HG02678 (cell line): Measurements from ENCODE around the gene COL1A2.

Experiments used
- ATAC-seq: cut with Tn5 transposase; IDR thresholded peaks from one replicate; pipeline ENCODE4 v1.9.1; 2021; ENCODE audit warnings: mild to moderate bottlenecking, moderate library complexity; ENCODE audit not compliant: unreplicated experiment

COL1A2 gene

GRCh38 chr7:94382132-94382531 is 12.6 kb upstream of the COL1A2 start:
- ATAC-seq = no peak

- ATAC-seq = no peak
These were observed 11.9 kb upstream of the COL1A2 start for GRCh38 chr7:94382746-94383145.

GRCh38 chr7:94384315-94384714 is 10.4 kb upstream of the COL1A2 start:
- ATAC-seq = no peak

DNA sequence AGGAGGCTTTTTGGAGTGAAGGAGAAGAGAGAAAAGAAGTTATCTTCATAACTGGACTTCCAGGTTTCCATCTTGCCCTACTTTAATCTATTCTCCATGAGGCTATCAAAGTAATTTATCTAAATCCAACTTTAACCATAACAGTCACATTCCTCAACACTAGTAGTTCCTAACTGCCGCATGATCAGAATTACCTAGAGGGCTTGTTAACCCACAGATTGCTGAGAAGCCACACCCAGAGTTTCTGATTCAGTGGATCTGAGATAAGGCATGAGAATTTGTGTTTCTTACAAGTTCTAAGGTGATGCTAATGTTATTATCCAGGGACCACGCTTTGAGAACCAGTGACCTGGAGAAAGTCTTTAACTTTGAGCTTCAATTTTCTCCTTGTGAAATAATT is 8.3 kb upstream of the COL1A2 start:
- no peak for ATAC-seq

DNA sequence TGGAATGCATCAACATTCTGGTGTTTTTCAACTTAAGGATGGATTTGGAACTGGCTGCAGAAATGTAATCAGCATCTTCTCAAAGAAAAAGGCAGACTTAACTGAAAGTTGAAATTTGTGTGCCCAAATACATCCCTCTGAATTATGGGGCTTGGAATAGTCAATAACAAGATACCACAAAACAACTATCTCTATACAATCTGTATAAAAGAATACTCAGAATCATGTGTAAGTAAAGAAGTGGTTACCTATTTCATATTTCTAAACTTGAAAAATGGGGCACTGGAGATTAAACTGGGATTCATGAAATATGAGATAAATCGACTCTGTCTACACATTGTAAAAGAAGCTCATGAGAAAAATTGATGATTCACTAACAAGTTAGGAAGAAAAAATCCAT is 6.2 kb upstream of the COL1A2 start:
- no peak for ATAC-seq

DNA sequence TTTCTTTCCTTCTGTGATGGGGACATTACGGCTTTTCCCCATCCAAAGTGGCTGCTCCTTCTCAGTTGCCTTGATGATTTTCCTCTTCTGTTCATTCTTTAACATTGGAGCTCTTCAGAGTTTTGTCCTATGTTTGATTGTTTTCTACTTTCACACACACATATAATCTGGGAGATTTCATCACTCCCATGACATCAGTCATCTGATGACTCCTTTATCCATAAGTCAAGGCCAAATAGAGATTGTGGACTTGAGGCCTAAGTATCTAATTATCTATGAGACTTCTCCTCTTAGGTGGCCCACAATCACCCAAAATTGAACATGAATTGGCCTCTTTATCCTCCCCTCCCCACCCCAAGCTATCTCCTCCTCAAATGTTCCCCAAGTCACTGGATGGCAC is 5.3 kb upstream of the COL1A2 start:
- ATAC-seq = no peak

- ATAC-seq = peak; percentile 68
These were observed 2.8 kb upstream of the COL1A2 start for GRCh38 chr7:94391726-94392392.

- no peak for ATAC-seq
These were observed 2.3 kb upstream of the COL1A2 start for GRCh38 chr7:94392393-94392786.

- no peak for ATAC-seq
These were observed 1.2 kb upstream of the COL1A2 start for GRCh38 chr7:94393246-94394108.

DNA sequence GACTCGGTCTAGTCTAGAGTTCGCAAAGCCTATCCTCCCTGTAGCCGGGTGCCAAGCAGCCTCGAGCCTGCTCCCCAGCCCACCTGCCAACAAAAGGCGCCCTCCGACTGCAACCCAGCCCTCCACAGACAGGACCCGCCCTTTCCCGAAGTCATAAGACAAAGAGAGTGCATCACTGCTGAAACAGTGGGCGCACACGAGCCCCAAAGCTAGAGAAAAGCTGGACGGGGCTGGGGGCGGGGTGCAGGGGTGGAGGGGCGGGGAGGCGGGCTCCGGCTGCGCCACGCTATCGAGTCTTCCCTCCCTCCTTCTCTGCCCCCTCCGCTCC is 622 bp upstream of the COL1A2 start:
- no peak for ATAC-seq

DNA sequence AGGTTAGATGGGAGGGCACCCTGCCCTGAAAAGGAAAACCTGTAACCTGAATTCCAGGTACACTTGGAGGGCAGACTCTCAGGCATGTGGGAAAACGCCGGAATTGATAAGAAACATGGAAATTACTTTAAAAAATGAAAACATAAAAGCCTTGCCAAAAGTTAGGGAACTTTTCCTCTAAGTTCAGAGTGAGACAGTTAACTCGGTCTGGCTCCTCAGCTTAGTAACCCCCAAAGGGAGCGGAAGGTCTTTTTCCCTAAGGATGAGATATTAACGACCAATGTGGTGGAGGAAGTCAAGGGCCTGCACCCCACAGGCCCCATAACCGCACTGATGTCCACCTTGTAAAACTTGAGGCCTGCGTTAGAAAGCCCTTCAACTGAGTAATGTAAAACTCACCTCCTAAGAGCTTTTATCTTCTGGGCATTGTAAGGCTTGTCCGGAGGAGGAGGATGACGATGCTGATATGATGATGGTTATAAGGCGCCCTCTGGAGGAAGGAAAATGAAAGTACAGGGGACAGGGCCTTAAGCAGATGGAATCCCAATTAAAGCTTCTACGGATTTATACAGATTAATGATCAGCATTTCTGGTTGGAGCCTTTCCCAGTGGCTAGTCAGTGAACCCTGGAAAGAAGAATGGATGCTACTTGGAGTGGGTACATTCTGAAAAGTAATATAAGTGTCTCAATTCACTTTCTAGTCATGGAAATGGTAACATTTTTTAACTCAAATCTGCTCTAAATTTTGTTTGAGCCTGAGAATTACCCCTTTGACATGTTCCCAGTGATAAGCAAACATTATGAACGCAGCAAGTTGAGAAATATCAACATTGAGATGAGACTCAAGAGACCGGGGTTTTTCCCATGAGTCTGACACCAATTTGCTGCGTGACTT is 694 bp downstream of the COL1A2 start:
- peak; percentile 80 for ATAC-seq

- no peak for ATAC-seq
These were observed 1.3 kb downstream of the COL1A2 start for GRCh38 chr7:94396037-94396431.

- ATAC-seq = no peak
These were observed 1.9 kb downstream of the COL1A2 start for GRCh38 chr7:94396596-94396995.

- ATAC-seq = no peak
These were observed 3.0 kb downstream of the COL1A2 start for GRCh38 chr7:94397722-94398121.

- no peak for ATAC-seq
These were observed 4.1 kb downstream of the COL1A2 start for GRCh38 chr7:94398841-94399240.

DNA sequence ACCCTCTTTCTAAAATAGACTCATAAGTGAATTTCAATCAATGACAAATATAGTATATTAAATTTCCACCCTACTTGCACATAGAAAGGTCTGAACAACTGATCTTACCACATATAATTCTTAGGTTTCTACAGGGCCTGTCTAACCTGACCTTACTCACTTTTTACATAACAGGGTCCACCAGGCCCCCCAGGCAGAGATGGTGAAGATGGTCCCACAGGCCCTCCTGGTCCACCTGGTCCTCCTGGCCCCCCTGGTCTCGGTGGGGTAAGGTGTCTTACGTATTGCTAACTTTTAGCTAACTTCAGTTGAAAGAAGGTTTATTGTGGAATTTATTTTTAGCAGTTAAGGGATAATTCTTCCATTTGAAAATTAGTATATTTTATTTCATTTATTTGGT is 5.3 kb downstream of the COL1A2 start:
- no peak for ATAC-seq

GRCh38 chr7:94400643-94401427 is 6.1 kb downstream of the COL1A2 start:
- no peak for ATAC-seq

- no peak for ATAC-seq
These were observed 6.7 kb downstream of the COL1A2 start for GRCh38 chr7:94401428-94401814.

- no peak for ATAC-seq
These were observed 8.9 kb downstream of the COL1A2 start for GRCh38 chr7:94403546-94403945.

GRCh38 chr7:94405506-94405905 is 10.8 kb downstream of the COL1A2 start:
- no peak for ATAC-seq

DNA sequence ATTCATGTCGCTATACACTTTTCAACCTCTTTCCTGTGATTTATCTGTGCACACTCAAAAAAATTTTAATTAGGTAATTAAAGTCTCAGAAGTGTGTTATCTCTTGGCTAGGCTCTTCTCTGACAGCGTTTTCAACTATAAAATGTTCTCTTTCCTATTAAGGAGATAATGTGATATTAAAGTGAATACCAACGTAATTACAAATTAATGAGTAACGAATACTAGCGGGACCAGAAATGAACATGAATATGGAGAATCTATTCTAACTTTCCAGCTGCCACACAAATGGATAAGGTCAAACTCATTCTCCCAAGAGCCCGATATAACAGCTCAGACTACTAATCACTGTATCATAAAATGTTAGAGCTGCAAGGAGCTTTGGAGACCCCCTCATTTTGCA is 12.0 kb downstream of the COL1A2 start:
- ATAC-seq = no peak
